ENCODE results near the gene RASAL2. TPM values are rescaled to one million over a fixed set of nuclear protein-coding genes. Genes with fewer than 3 reads are reported as not detected.

RASAL2 gene
- total RNA-seq, 1 experiment from 2014 or later, result 31.6 TPM

GRCh38 chr1:178512566-178513277 is 418.8 kb downstream of the RASAL2 start, which contains the start of gene TEX35:
TSS of gene TEX35 (plus strand) at chr1:178513109. CDS start at chr1:178513189, 80 bp downstream.
- ChIA-PET CTCF (no interaction called here), POLR2A (no interaction called here)
- H3K4me3 ChIP-seq (ENCODE audit: low read depth in 2 of 2, low read length in 2 of 2), result no peak within 1 kb of the TSS
- no peaks in the 10 kb centered on the region for H3K27me3 ChIP-seq (ENCODE audit: control insufficient read depth, insufficient read depth, low read length)
- H3K36me3 ChIP-seq (ENCODE audit: control insufficient read depth, insufficient read depth, low read length), result no peaks in the 10 kb centered on the region
- in situ Hi-C loops (cut with HindIII; ENCODE audit: low pct_unique_long_range_greater_than_20kb, low sequenced_read_pairs) (no loop called here), intact Hi-C loops (cut with micrococcal nuclease; ENCODE audit: unreplicated experiment) (no loop called here)
- H3K27ac ChIP-seq (ENCODE audit: low read length), result no peak within 1 kb of the TSS
- TF ChIP-seq REST (IDR thresholded peaks at IDR 0.05; ENCODE audit: insufficient read depth in 1 of 2, low read depth in 2 of 2, low read length in 1 of 2) (no peak), TCF7L2 (IDR thresholded peaks at IDR 0.05; ENCODE audit: low read depth, low read length) (no peak), POLR2AphosphoS5 (IDR thresholded peaks at IDR 0.05; ENCODE audit: low read depth, low read length) (no peak), SIN3A (IDR thresholded peaks at IDR 0.05; ENCODE audit: borderline replicate concordance, insufficient read depth, low read depth, low read length) (no peak)
- TF ChIP-seq, protein P1, sequence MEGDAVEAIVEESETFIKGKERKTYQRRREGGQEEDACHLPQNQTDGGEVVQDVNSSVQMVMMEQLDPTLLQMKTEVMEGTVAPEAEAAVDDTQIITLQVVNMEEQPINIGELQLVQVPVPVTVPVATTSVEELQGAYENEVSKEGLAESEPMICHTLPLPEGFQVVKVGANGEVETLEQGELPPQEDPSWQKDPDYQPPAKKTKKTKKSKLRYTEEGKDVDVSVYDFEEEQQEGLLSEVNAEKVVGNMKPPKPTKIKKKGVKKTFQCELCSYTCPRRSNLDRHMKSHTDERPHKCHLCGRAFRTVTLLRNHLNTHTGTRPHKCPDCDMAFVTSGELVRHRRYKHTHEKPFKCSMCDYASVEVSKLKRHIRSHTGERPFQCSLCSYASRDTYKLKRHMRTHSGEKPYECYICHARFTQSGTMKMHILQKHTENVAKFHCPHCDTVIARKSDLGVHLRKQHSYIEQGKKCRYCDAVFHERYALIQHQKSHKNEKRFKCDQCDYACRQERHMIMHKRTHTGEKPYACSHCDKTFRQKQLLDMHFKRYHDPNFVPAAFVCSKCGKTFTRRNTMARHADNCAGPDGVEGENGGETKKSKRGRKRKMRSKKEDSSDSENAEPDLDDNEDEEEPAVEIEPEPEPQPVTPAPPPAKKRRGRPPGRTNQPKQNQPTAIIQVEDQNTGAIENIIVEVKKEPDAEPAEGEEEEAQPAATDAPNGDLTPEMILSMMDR (IDR thresholded peaks at IDR 0.05), result no peak
- ATAC-seq (no peak), DNase-seq (ENCODE audit: low read depth, low spot score) (no peak)
- H3K9me3 ChIP-seq (ENCODE audit: control insufficient read depth, insufficient read depth, low read depth, low read length), result no peaks in the 10 kb centered on the region
- BruUV-seq (replicated peaks), result no TSS peak
- no peaks in the 10 kb centered on the region for H3K4me1 ChIP-seq (ENCODE audit: control insufficient read depth, insufficient read depth, low read length)

DNA sequence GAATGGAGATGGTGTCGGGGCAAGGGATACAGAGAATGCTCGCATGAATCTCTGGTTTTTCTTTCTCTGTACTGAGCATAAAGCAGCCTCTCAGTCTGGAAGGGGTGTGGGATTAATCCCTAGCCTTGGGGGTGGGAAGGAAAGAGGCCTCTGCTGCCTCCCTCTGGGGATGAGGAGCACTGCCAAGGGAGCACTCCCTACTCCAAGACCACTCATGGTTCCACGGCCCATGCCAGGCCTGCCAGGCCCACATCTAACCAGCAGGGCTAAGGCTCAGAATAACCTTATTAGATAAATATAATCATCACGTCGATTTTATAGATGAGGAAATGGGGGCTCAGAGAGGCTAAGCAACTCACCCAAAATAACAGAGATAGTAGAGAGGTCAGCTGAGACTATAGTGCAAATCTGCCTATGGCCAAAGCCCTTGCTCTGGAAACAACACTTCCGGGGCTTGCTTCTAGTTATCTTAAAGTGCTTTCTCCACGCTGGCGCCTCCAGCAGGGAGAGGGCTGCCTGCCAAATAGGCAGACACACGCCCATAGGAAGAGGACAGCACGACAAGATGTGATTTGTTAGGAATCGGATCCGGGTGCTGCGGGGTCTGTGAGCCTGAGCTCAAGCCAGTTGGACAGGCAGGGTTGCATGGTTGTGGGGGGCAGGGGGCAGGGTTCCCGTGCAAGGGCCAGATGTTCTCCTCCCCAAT is 419.5 kb downstream of the RASAL2 start:
- H3K9me3 ChIP-seq (ENCODE audit: control insufficient read depth, insufficient read depth, low read depth, low read length), result no peaks in the 10 kb centered on the region
- POLR2A ChIA-PET, result no interaction called here
- no TSS peak for BruUV-seq (replicated peaks)
- TF ChIP-seq, protein P1 (IDR thresholded peaks at IDR 0.05), result no peak
- TF ChIP-seq POLR2AphosphoS5 (IDR thresholded peaks at IDR 0.05; ENCODE audit: low read depth, low read length), result no peak
- no peak for TF ChIP-seq SIN3A (IDR thresholded peaks at IDR 0.05; ENCODE audit: borderline replicate concordance, insufficient read depth, low read depth, low read length)
- TF ChIP-seq REST (IDR thresholded peaks at IDR 0.05; ENCODE audit: insufficient read depth in 1 of 2, low read depth in 2 of 2, low read length in 1 of 2), result no peak
- no peak for TF ChIP-seq TCF7L2 (IDR thresholded peaks at IDR 0.05; ENCODE audit: low read depth, low read length)
- DNase-seq (ENCODE audit: low read depth, low spot score) (no peak), ATAC-seq (peak; percentile 49; the same call in 1 of the 2 replicates)
- CTCF ChIA-PET, result no interaction called here
- no peak overlapping the region for H3K4me3 ChIP-seq (ENCODE audit: low read depth in 2 of 2, low read length in 2 of 2)
- in situ Hi-C loops (cut with HindIII; ENCODE audit: low pct_unique_long_range_greater_than_20kb, low sequenced_read_pairs) (no loop called here), intact Hi-C loops (cut with micrococcal nuclease; ENCODE audit: unreplicated experiment) (no loop called here)
- H3K36me3 ChIP-seq (ENCODE audit: control insufficient read depth, insufficient read depth, low read length), result no peaks in the 10 kb centered on the region
- no peaks in the 10 kb centered on the region for H3K4me1 ChIP-seq (ENCODE audit: control insufficient read depth, insufficient read depth, low read length)
- H3K27me3 ChIP-seq (ENCODE audit: control insufficient read depth, insufficient read depth, low read length), result no peaks in the 10 kb centered on the region
- H3K27ac ChIP-seq (ENCODE audit: low read length), result no peak overlapping the region
